ENCODE measurements around the gene ELP6. TPM values are rescaled to one million over a fixed set of nuclear protein-coding genes. Genes with fewer than 3 reads are reported as not detected.

Gene ELP6
- polyA plus RNA-seq, 1 of the 3 experiments (the other 2 are of a cell fraction) = 79.8 TPM

GRCh38 chr3:47541583-47542108 is 28.1 kb upstream of the ELP6 start:
- TF ChIP-seq EP300 (IDR thresholded peaks at IDR 0.05; ENCODE audit: borderline replicate concordance in 1 of 2, low read depth in 1 of 2, low read length in 1 of 2) = no peak
- TF ChIP-seq EZH2phosphoT487 (IDR thresholded peaks at IDR 0.05; ENCODE audit: borderline replicate concordance, low read depth) = no peak
- no peak for TF ChIP-seq FOSL2 (IDR thresholded peaks at IDR 0.05; ENCODE audit: borderline replicate concordance, low read depth)
- no peak for TF ChIP-seq USF2 (IDR thresholded peaks at IDR 0.05; ENCODE audit: borderline replicate concordance, low read depth, low read length)
- no peak for TF ChIP-seq CHD2 (IDR thresholded peaks at IDR 0.05; ENCODE audit: low read length, partially characterized antibody)
- TF ChIP-seq FOXM1 (IDR thresholded peaks at IDR 0.05; ENCODE audit: low read depth) = no peak
- TF ChIP-seq GABPA (IDR thresholded peaks at IDR 0.05; ENCODE audit: low read depth) = no peak
- TF ChIP-seq YY1 (IDR thresholded peaks at IDR 0.05; ENCODE audit: low read depth) = no peak
- CTCF ChIA-PET = interaction anchor here (1.8 kb wide), 1 partner anchor 19 kb away, joined by 7 read pairs; no protein-coding TSS in a partner anchor
- POLR2A ChIA-PET = no interaction called here

GRCh38 chr3:47540281-47540680 is 26.8 kb upstream of the ELP6 start:
- WGBS (ENCODE audit: low lambda C conversion rate) = 89% methylated on average over 4 of the region's 4 CpGs
- no peak overlapping the region for H3K27ac ChIP-seq (ENCODE audit: low read depth in 2 of 2, low read length in 1 of 2)
- H3K9ac ChIP-seq = no peak overlapping the region
- CTCF ChIA-PET = interaction anchor here (1.4 kb wide), 1 partner anchor 18 kb away, joined by 4 read pairs; no protein-coding TSS in a partner anchor
- DNase-seq = no peak
- POLR2A ChIA-PET = interaction anchor here (0.7 kb wide), 1 partner anchor 245 kb away, joined by 3 read pairs; no protein-coding TSS in a partner anchor
- H3K9me2 ChIP-seq = no peaks in the 10 kb centered on the region
- no peaks in the 10 kb centered on the region for H3F3A ChIP-seq (replicated peaks; ENCODE audit: insufficient read depth)
- H4K20me1 ChIP-seq (ENCODE audit: insufficient read depth) = no peaks in the 10 kb centered on the region
- H3K4me1 ChIP-seq (ENCODE audit: control insufficient read depth in 1 of 2, insufficient read depth in 2 of 2, low read depth in 1 of 2, low read length in 1 of 2) = no peaks in the 10 kb centered on the region
- no peaks in the 10 kb centered on the region for H3K9me3 ChIP-seq
- no peak overlapping the region for H3K4me3 ChIP-seq (ENCODE audit: low read depth in 2 of 2, low read length in 1 of 2)
- H3K4me2 ChIP-seq = no peak overlapping the region
- no peaks in the 10 kb centered on the region for H3K27me3 ChIP-seq (ENCODE audit: insufficient read depth)
- H3K36me3 ChIP-seq (replicated peaks in 1 of 2; ENCODE audit: control insufficient read depth in 1 of 2, insufficient read depth in 2 of 2, low read length in 1 of 2) = no peaks in the 10 kb centered on the region
- H3K79me2 ChIP-seq (ENCODE audit: insufficient read depth) = no peaks in the 10 kb centered on the region
- no peak overlapping the region for H2AFZ ChIP-seq (ENCODE audit: low read depth)
- TF ChIP-seq CTCF (IDR thresholded peaks at IDR 0.05) (no peak), TEAD4 (IDR thresholded peaks at IDR 0.05; ENCODE audit: borderline replicate concordance, insufficient read depth) (no peak), ZBTB33 (IDR thresholded peaks at IDR 0.05; ENCODE audit: borderline replicate concordance, low read depth) (no peak), MXI1 (IDR thresholded peaks at IDR 0.05; ENCODE audit: low read depth, low read length) (no peak), EP300 (IDR thresholded peaks at IDR 0.05; ENCODE audit: borderline replicate concordance in 1 of 2, low read depth in 1 of 2, low read length in 1 of 2) (no peak), REST (IDR thresholded peaks at IDR 0.05; ENCODE audit: low read depth, low read length) (no peak), GATA2 (CRISPR knock-in tag; IDR thresholded peaks at IDR 0.05) (no peak), NFIC (IDR thresholded peaks at IDR 0.05; ENCODE audit: borderline replicate concordance) (no peak), ELF1 (IDR thresholded peaks at IDR 0.05) (no peak), FOXM1 (IDR thresholded peaks at IDR 0.05; ENCODE audit: low read depth) (no peak), TCF12 (IDR thresholded peaks at IDR 0.05) (no peak), SIN3A (IDR thresholded peaks at IDR 0.05; ENCODE audit: borderline replicate concordance, low read depth, low read length) (no peak)

More at GRCh38 chr3:47541583-47542108, 28.1 kb upstream of the ELP6 start:
- Histone ChIP-seq H3F3A (replicated peaks; ENCODE audit: insufficient read depth) (no peaks in the 10 kb centered on the region), H3K4me3 (ENCODE audit: low read depth in 2 of 2, low read length in 1 of 2) (no peak overlapping the region), H3K27ac (ENCODE audit: low read depth in 2 of 2, low read length in 1 of 2) (no peak overlapping the region), H3K27me3 (ENCODE audit: insufficient read depth) (no peaks in the 10 kb centered on the region), H2AFZ (ENCODE audit: low read depth) (no peak overlapping the region), H4K20me1 (ENCODE audit: insufficient read depth) (no peaks in the 10 kb centered on the region), H3K9ac (no peak overlapping the region), H3K9me2 (no peaks in the 10 kb centered on the region), H3K9me3 (no peaks in the 10 kb centered on the region), H3K36me3 (replicated peaks in 1 of 2; ENCODE audit: control insufficient read depth in 1 of 2, insufficient read depth in 2 of 2, low read length in 1 of 2) (no peaks in the 10 kb centered on the region), H3K4me2 (no peak overlapping the region), H3K4me1 (ENCODE audit: control insufficient read depth in 1 of 2, insufficient read depth in 2 of 2, low read depth in 1 of 2, low read length in 1 of 2) (no peaks in the 10 kb centered on the region), H3K79me2 (ENCODE audit: insufficient read depth) (no peaks in the 10 kb centered on the region)
- WGBS (ENCODE audit: low lambda C conversion rate) = 60% methylated on average over 5 of the region's 6 CpGs
- no peak for DNase-seq
